ENCODE results near the gene FALEC.

GRCh38 chr1:150534002-150534401 lies 18.4 kb downstream of the FALEC start:
- TF ChIP-seq CTCF (IDR thresholded peaks at IDR 0.05) (no peak), ZFX (IDR thresholded peaks at IDR 0.05; ENCODE audit: borderline replicate concordance) (no peak)

Data from 22Rv1 (cell line).